Small intestine (tissue), 7 donors: ENCODE measurements around the gene SYT11. TPM values are rescaled to one million over a fixed set of nuclear protein-coding genes. Genes with fewer than 3 reads are reported as not detected.
A peak's percentile ranks its signal among the peaks of the same experiment; 100 is the strongest.
"Not testable (repeated sequence)": the region's sequence is repeated elsewhere in the genome, so short reads cannot be mapped to it uniquely, and the experiment has no call there.

Experiments used
- DNase-seq, 2 donors: peaks; one replicate each; pipeline versions ENCODE4 v3.0.0 to v3.0.0-alpha.2; 2013
- FAIRE-seq: peaks from 2 replicates; lab custom pipeline; 2012; peaks lifted over from hg19 to GRCh38; lab: Jason Lieb, UNC
- H3K27ac ChIP-seq, 3 donors: one replicate each; pipeline ENCODE4 v1.5.1; 2013; ENCODE audit warnings: low read length in 2 of 3, mild to moderate bottlenecking in 2 of 3, control low read depth in 1 of 3, inconsistent platforms in 1 of 3, low read depth in 1 of 3, moderate library complexity in 1 of 3
- H3K27me3 ChIP-seq, 3 donors: one replicate each; pipeline ENCODE4 v1.6.1; 2013; ENCODE audit warnings: low read length in 3 of 3, inconsistent platforms in 1 of 3; ENCODE audit not compliant: control insufficient read depth in 3 of 3, insufficient read depth in 3 of 3
- H3K36me3 ChIP-seq, 3 donors: one replicate each; pipeline ENCODE4 v1.6.1; 2013; ENCODE audit warnings: low read length in 3 of 3, inconsistent platforms in 1 of 3, low read depth in 1 of 3, mild to moderate bottlenecking in 1 of 3, moderate library complexity in 1 of 3; ENCODE audit not compliant: control insufficient read depth in 3 of 3, insufficient read depth in 2 of 3
- H3K4me1 ChIP-seq, 3 donors: one replicate each; pipeline ENCODE4 v1.6.1; 2013; ENCODE audit warnings: low read length in 2 of 3, inconsistent platforms in 1 of 3, low read depth in 1 of 3, mild to moderate bottlenecking in 1 of 3, moderate library complexity in 1 of 3; ENCODE audit not compliant: control insufficient read depth in 3 of 3, insufficient read depth in 2 of 3
- H3K4me3 ChIP-seq, 3 donors: one replicate each; pipeline ENCODE4 v1.5.1; 2013; ENCODE audit warnings: low read length in 3 of 3, control low read depth in 1 of 3, inconsistent platforms in 1 of 3, low read depth in 1 of 3, mild to moderate bottlenecking in 1 of 3, moderate library complexity in 1 of 3
- H3K9me3 ChIP-seq, 2 donors: one replicate each; pipeline ENCODE4 v1.6.1; 2013; ENCODE audit warnings: low read depth in 1 of 2, low read length in 1 of 2; ENCODE audit not compliant: control insufficient read depth in 2 of 2, insufficient read depth in 1 of 2
- WGBS, 3 donors: extraction: QIAGEN DNeasy Blood & Tissue Kit; methylation state at CpG; one replicate each; pipeline ENCODE4 v1.1.7; 2013; 5-methylcytosine and 5-hydroxymethylcytosine counted together
- polyA plus RNA-seq, 4 donors: library from polyadenylated mRNA; stranded (reverse) in 3 of 4; unstranded in 1 of 4; fragments of 200-250 nt in 3 of 4; fragments of 120-200 nt in 1 of 4; gene quantifications; one replicate each; pipeline versions ENCODE4 v1.2.1 to v1.2.3, GENCODE V29; 2013
- donor health status: healthy with polysubstance abuse.
- donor health status: control.
- donor health status: control.
- donor health status: Bipolar disorder and iron deficiency.
- donor health status: healthy.

The SYT11 gene
- polyA plus RNA-seq, 4 donors = 0.54 to 12.9 (median 4.7) TPM; not detected in 1

- no peak overlapping the region for H3K27ac ChIP-seq
- no peaks in the 10 kb centered on the region for H3K27me3 ChIP-seq
- FAIRE-seq (no peak), DNase-seq (no peak)
- H3K4me1 ChIP-seq = peaks cover 0 to 4% (median 2%) of the 10 kb centered on the region in 3 donors
- H3K36me3 ChIP-seq = peaks cover 0 to 34% (median 2%) of the 10 kb centered on the region in 3 donors
- H3K4me3 ChIP-seq = no peak overlapping the region
- WGBS, 3 donors = 96 to 98% (median 97%) methylated on average over 9 to 11 of the region's 11 CpGs
- no peaks in the 10 kb centered on the region for H3K9me3 ChIP-seq
These were observed 25.0 kb upstream of the SYT11 start for GRCh38 chr1:155834296-155834926.

- 79 to 87% (median 86%) methylated on average over 7 to 9 of the region's 9 CpGs for WGBS, 3 donors
- not testable (repeated sequence) for H3K4me3 ChIP-seq, H3K9me3 ChIP-seq, FAIRE-seq, H3K4me1 ChIP-seq, DNase-seq, H3K27me3 ChIP-seq, H3K27ac ChIP-seq
- peaks cover 0 to 34% (median 2%) of the 10 kb centered on the region in 3 donors for H3K36me3 ChIP-seq
These were observed 24.4 kb upstream of the SYT11 start for GRCh38 chr1:155834927-155835399.

- peaks cover 2 to 5% (median 4%) of the 10 kb centered on the region in 3 donors for H3K4me1 ChIP-seq
- no peaks in the 10 kb centered on the region for H3K9me3 ChIP-seq
- H3K36me3 ChIP-seq = peaks cover 0 to 28% (median 2%) of the 10 kb centered on the region in 3 donors
- H3K27ac ChIP-seq = no peak overlapping the region
- DNase-seq (no peak), FAIRE-seq (no peak)
- no peaks in the 10 kb centered on the region for H3K27me3 ChIP-seq
- no peak overlapping the region for H3K4me3 ChIP-seq
- WGBS, 3 donors = 92 to 98% (median 95%) methylated on average over 6 of the region's 6 CpGs
These were observed 23.8 kb upstream of the SYT11 start for GRCh38 chr1:155835548-155835947.

GRCh38 chr1:155840386-155840785, 19.0 kb upstream of the SYT11 start:
- DNase-seq (peak; percentile 56 to 90), FAIRE-seq (no peak)
- 24 to 64% (median 60%) methylated on average over 5 of the region's 5 CpGs for WGBS, 3 donors
- Histone ChIP-seq H3K36me3 (peaks cover 2 to 25% (median 2%) of the 10 kb centered on the region in 3 donors), H3K27ac (peak overlapping the region in 2 of 3 donors; percentile 8 to 20), H3K9me3 (no peaks in the 10 kb centered on the region), H3K4me1 (peaks cover 2 to 14% (median 7%) of the 10 kb centered on the region in 3 donors), H3K4me3 (no peak overlapping the region), H3K27me3 (no peaks in the 10 kb centered on the region)

GRCh38 chr1:155844860-155845421, 14.4 kb upstream of the SYT11 start:
- DNase-seq = no peak
- Histone ChIP-seq H3K9me3 (no peaks in the 10 kb centered on the region), H3K27me3 (no peaks in the 10 kb centered on the region), H3K4me1 (peaks cover 0 to 14% (median 2%) of the 10 kb centered on the region in 3 donors), H3K4me3 (no peak overlapping the region), H3K27ac (no peak overlapping the region), H3K36me3 (peaks cover 0 to 33% (median 5%) of the 10 kb centered on the region in 3 donors)
- WGBS, 3 donors = 74 to 93% (median 89%) methylated on average over 1 of the region's 1 CpG
- no peak for FAIRE-seq

GRCh38 chr1:155847823-155848529, 11.4 kb upstream of the SYT11 start:
- DNase-seq (no peak), FAIRE-seq (no peak)
- H3K9me3 ChIP-seq = no peaks in the 10 kb centered on the region
- H3K27me3 ChIP-seq = no peaks in the 10 kb centered on the region
- WGBS, 3 donors = 95 to 100% (median 97%) methylated on average over 1 of the region's 1 CpG
- H3K36me3 ChIP-seq = peaks cover under 1 to 50% (median 9%) of the 10 kb centered on the region in 3 donors
- peaks cover 0 to 4% (median 2%) of the 10 kb centered on the region in 3 donors for H3K4me1 ChIP-seq
- no peak overlapping the region for H3K27ac ChIP-seq
- H3K4me3 ChIP-seq = no peak overlapping the region

GRCh38 chr1:155850345-155850744, 9.0 kb upstream of the SYT11 start:
- WGBS, 3 donors = 76 to 88% (median 86%) methylated on average over 3 of the region's 3 CpGs
- H3K27me3 ChIP-seq = no peaks in the 10 kb centered on the region
- peaks cover 7 to 55% (median 9%) of the 10 kb centered on the region in 3 donors for H3K36me3 ChIP-seq
- DNase-seq = no peak
- no peaks in the 10 kb centered on the region for H3K9me3 ChIP-seq
- FAIRE-seq = no peak
- H3K27ac ChIP-seq = no peak overlapping the region
- H3K4me3 ChIP-seq = no peak overlapping the region
- no peaks in the 10 kb centered on the region for H3K4me1 ChIP-seq

- DNase-seq (no peak), FAIRE-seq (no peak)
- H3K4me1 ChIP-seq = peaks cover 0 to 10% (median 0%) of the 10 kb centered on the region in 3 donors
- no peaks in the 10 kb centered on the region for H3K9me3 ChIP-seq
- peaks cover 6 to 24% (median 7%) of the 10 kb centered on the region in 3 donors for H3K36me3 ChIP-seq
- H3K27ac ChIP-seq = peak overlapping the region in 2 of 3 donors; percentile 60 to 89
- WGBS, 3 donors = 48 to 56% (median 50%) methylated on average over 20 of the region's 20 CpGs
- H3K27me3 ChIP-seq = peaks cover 0 to 6% (median 0%) of the 10 kb centered on the region in 3 donors
- H3K4me3 ChIP-seq = peak overlapping the region; percentile 52 to 86 (median 69)
These were observed 3.0 kb upstream of the SYT11 start for GRCh38 chr1:155856257-155856974.
